Hematopoietic multipotent progenitor cell treated with erythropoietin and hydrocortisone succinate and interleukin-3 and kit ligand, for 17 days (in vitro differentiated cells): Measurements from ENCODE around the gene CEP131.
"Not testable (repeated sequence)": the region's sequence is repeated elsewhere in the genome, so short reads cannot be mapped to it uniquely, and the experiment has no call there.

Experiments used
- DNase-seq: peaks from one replicate; pipeline ENCODE4 v3.0.0-alpha.2; 2015; ENCODE audit warnings: low spot score

Gene CEP131

GRCh38 chr17:81238815-81239713 is 16.3 kb upstream of the CEP131 start, which contains the start of the genes NDUFAF8 and TEPSIN:
TSS of gene NDUFAF8 (plus strand) at chr17:81239318. CDS start at chr17:81239364, 46 bp downstream.
TSS of gene TEPSIN (minus strand) at chr17:81239055. CDS start at chr17:81239033, 22 bp downstream.
- DNase-seq = peak; percentile 99

- DNase-seq = no peak
Measured at GRCh38 chr17:81238490-81238814, 15.7 kb upstream of the CEP131 start.

- DNase-seq = peak; percentile 11
Measured at GRCh38 chr17:81237591-81238489, 15.1 kb upstream of the CEP131 start.

GRCh38 chr17:81236784-81237183 is 14.0 kb upstream of the CEP131 start:
- DNase-seq = no peak

- DNase-seq = no peak
Measured at GRCh38 chr17:81235822-81236740, 13.3 kb upstream of the CEP131 start.

GRCh38 chr17:81234940-81235821 is 12.4 kb upstream of the CEP131 start:
- DNase-seq = no peak

GRCh38 chr17:81234506-81234855 is 11.7 kb upstream of the CEP131 start:
- no peak for DNase-seq

- no peak for DNase-seq
Measured at GRCh38 chr17:81233811-81234505, 11.2 kb upstream of the CEP131 start.

- DNase-seq = no peak
Measured at GRCh38 chr17:81233316-81233715, 10.6 kb upstream of the CEP131 start.

- no peak for DNase-seq
Measured at GRCh38 chr17:81232616-81233241, 10.0 kb upstream of the CEP131 start.

- DNase-seq = no peak
Measured at GRCh38 chr17:81231766-81232581, 9.2 kb upstream of the CEP131 start.

GRCh38 chr17:81231121-81231645 is 8.4 kb upstream of the CEP131 start:
- no peak for DNase-seq

- DNase-seq = no peak
Measured at GRCh38 chr17:81230043-81230820, 7.5 kb upstream of the CEP131 start.

GRCh38 chr17:81229666-81229920 is 6.8 kb upstream of the CEP131 start:
- no peak for DNase-seq

- no peak for DNase-seq
Measured at GRCh38 chr17:81228834-81229665, 6.3 kb upstream of the CEP131 start.

- no peak for DNase-seq
Measured at GRCh38 chr17:81228420-81228819, 5.7 kb upstream of the CEP131 start.

- not testable (repeated sequence) for DNase-seq
Measured at GRCh38 chr17:81227630-81228029, 4.9 kb upstream of the CEP131 start.
